K562 (cell line): ENCODE data around the gene MACROD2. TPM values are rescaled to one million over a fixed set of nuclear protein-coding genes. Genes with fewer than 3 reads are reported as not detected.

ENCODE experiments used
- ATAC-seq: fragments of 200-7000 bp; cut with Tn5 transposase; 3 replicates; pipeline ENCODE4 v1.9.1; 2020; ENCODE audit warnings: moderate library complexity
- BruUV-seq: library from RNA; stranded (reverse); fragments of 400-500 nt; replicated peaks from 2 replicates; lab custom pipeline; 2021; lab: Mats Ljungman, UMichigan
- CTCF ChIA-PET: fragments of 300-600 bp; formaldehyde crosslinking; extraction: SDS; loops from one replicate; lab custom pipeline; 2021; ENCODE audit warnings: low intra/inter-chr PET ratio; lab: Yijun Ruan, JAX
- POLR2A ChIA-PET: fragments of 300-600, 350-650 bp; sonication (Branson Sonifier 250); formaldehyde crosslinking; extraction: SDS; loops from one replicate; lab custom pipeline; 2021; ENCODE audit warnings: antibody characterized with exemption, inconsistent platforms; lab: Yijun Ruan, JAX
- DNase-seq, 4 experiments: peaks; one replicate each; pipeline versions ENCODE4 v3.0.0 to v3.0.0-alpha.2; 2011 to 2018; ENCODE audit warnings: low spot score in 3 of 4, mixed read lengths in 3 of 4; ENCODE audit errors: extremely low read depth in 1 of 4
- FAIRE-seq: peaks from 2 replicates; lab custom pipeline; 2011; peaks lifted over from hg19 to GRCh38; lab: Jason Lieb, UNC
- H2AFZ ChIP-seq: 2 replicates; pipeline ENCODE4 v1.6.0; 2011; ENCODE audit warnings: low read depth, low read length, control low read depth, inconsistent platforms
- H3K27ac ChIP-seq: fragments of 200-600 bp; 3 replicates; pipeline ENCODE4 v1.8.0; 2011; ENCODE audit warnings: low read depth, mild to moderate bottlenecking, control low read depth, inconsistent platforms, low read length, moderate library complexity, mixed read lengths; ENCODE audit errors: extremely low read depth
- H3K27me3 ChIP-seq, 2 experiments: fragments of 300-600 bp in 1 of 2; 2 replicates in 1 of 2; 3 replicates in 1 of 2; pipeline versions ENCODE4 v1.6.0 to v1.8.0; 2011; ENCODE audit warnings: inconsistent platforms in 2 of 2, low read length in 2 of 2, mild to moderate bottlenecking in 1 of 2, mixed read lengths in 1 of 2, moderate library complexity in 1 of 2; ENCODE audit not compliant: control insufficient read depth in 2 of 2, insufficient read depth in 2 of 2
- H3K36me3 ChIP-seq: fragments of 300-600 bp; 3 replicates; pipeline ENCODE4 v1.8.0; 2011; ENCODE audit warnings: mild to moderate bottlenecking, low read length, inconsistent platforms; ENCODE audit not compliant: control insufficient read depth, insufficient read depth
- H3K4me1 ChIP-seq, 2 experiments: fragments of 200-600 bp in 1 of 2; replicated peaks in 1 of 2; 2 replicates in 1 of 2; 3 replicates in 1 of 2; pipeline versions ENCODE4 v1.5.1 to v1.8.0; 2011; ENCODE audit warnings: inconsistent platforms in 2 of 2, low read length in 2 of 2, mild to moderate bottlenecking in 1 of 2, mixed read lengths in 1 of 2, moderate library complexity in 1 of 2; ENCODE audit not compliant: control insufficient read depth in 2 of 2, insufficient read depth in 2 of 2
- H3K4me2 ChIP-seq: 2 replicates; pipeline ENCODE4 v1.6.1; 2011; ENCODE audit warnings: low read length, control low read depth, inconsistent platforms, mixed read lengths; ENCODE audit not compliant: insufficient read depth
- H3K4me3 ChIP-seq: fragments of 200-600 bp; sonication (generic), shearing (Covaris generic); 2 replicates; pipeline ENCODE4 v1.5.1; 2016; ENCODE audit warnings: control low read depth, inconsistent platforms
- H3K79me2 ChIP-seq: fragments of 200-600 bp; 3 replicates; pipeline ENCODE4 v1.8.0; 2011; ENCODE audit warnings: low read length, inconsistent platforms; ENCODE audit not compliant: control insufficient read depth, insufficient read depth
- H3K9ac ChIP-seq, 2 experiments: 2 replicates each; pipeline versions ENCODE4 v1.6.0 to v1.6.1; 2011; ENCODE audit warnings: low read depth in 2 of 2, low read length in 2 of 2, control low read depth in 1 of 2, inconsistent platforms in 1 of 2, mild to moderate bottlenecking in 1 of 2, mixed read lengths in 1 of 2; ENCODE audit not compliant: insufficient read depth in 1 of 2
- H3K9me1 ChIP-seq: one replicate; pipeline ENCODE4 v1.6.0; 2011; ENCODE audit warnings: inconsistent platforms, mild to moderate bottlenecking, low read length, moderate library complexity; ENCODE audit not compliant: control insufficient read depth, insufficient read depth
- H3K9me3 ChIP-seq: replicated peaks from 2 replicates; pipeline ENCODE4 v1.5.1; 2011; ENCODE audit warnings: low read depth, low read length, inconsistent platforms; ENCODE audit not compliant: control insufficient read depth, insufficient read depth
- H4K20me1 ChIP-seq: replicated peaks from 2 replicates; pipeline ENCODE4 v1.6.1; 2011; ENCODE audit warnings: low read length, inconsistent platforms, mixed read lengths; ENCODE audit not compliant: control insufficient read depth, insufficient read depth
- FOXA1 ChIP-seq: fragments of 450-650 bp; IDR thresholded peaks from 2 replicates; pipeline ENCODE4 v1.6.1; 2016; ENCODE audit warnings: mild to moderate bottlenecking, borderline replicate concordance
- MIER1 ChIP-seq: fragments of 450-650 bp; IDR thresholded peaks from 2 replicates; pipeline ENCODE4 v1.6.1; 2016; ENCODE audit warnings: antibody characterized with exemption, mild to moderate bottlenecking, low read depth
- RBM14 ChIP-seq: fragments of 200-400 bp; formaldehyde crosslinking; IDR thresholded peaks from 2 replicates; pipeline ENCODE4 v1.6.1; 2018; ENCODE audit warnings: low read depth, mild to moderate bottlenecking, low read length, moderate library complexity, borderline replicate concordance; ENCODE audit not compliant: insufficient read depth
- USF2 ChIP-seq: sonication (generic); formaldehyde crosslinking; IDR thresholded peaks from 2 replicates; pipeline ENCODE4 v1.5.0; 2020; ENCODE audit warnings: missing genetic modification reagents
- ZNF408 ChIP-seq: fragments of 250-450 bp; sonication (Bioruptor Pico); IDR thresholded peaks from 2 replicates; pipeline ENCODE4 v1.4.0; 2020; ENCODE audit warnings: low read depth, mild to moderate bottlenecking, moderate library complexity
- WGBS: fragments of 100-300 bp; shearing (Covaris generic); methylation state at CpG from one replicate; pipeline ENCODE4 v1.1.6; 2016; ENCODE audit warnings: low coverage, mixed read lengths; ENCODE audit not compliant: insufficient coverage; ENCODE audit errors: missing lambda C conversion rate; 5-methylcytosine and 5-hydroxymethylcytosine counted together
- in situ Hi-C: fragments of 300-500 bp; cut with MboI; formaldehyde crosslinking; loops from 4 replicates; pipeline ENCODE4 v1.15.0; 2018; ENCODE audit warnings: inconsistent platforms, mixed read lengths
- intact Hi-C: fragments of 100-400 bp; cut with micrococcal nuclease; formaldehyde crosslinking; loops from 2 replicates; pipeline ENCODE4 v1.14.2; 2022
- polyA plus RNA-seq, 8 experiments: library from polyadenylated mRNA; depleted of rRNA in 4 of 8; stranded (reverse) in 5 of 8; unstranded in 3 of 8; fragments of >200 nt; fragmentation: Nextera tagmentation in 2 of 8; fragmentation: Illumina TruSeq in 1 of 8; extraction: Ambion mirVana in 2 of 8; extraction: Trizol in 1 of 8; gene quantifications; 2 replicates each; pipeline versions ENCODE4 v1.2.1 to v1.2.3, GENCODE V29; 2011 to 2014; ENCODE audit warnings: inconsistent platforms in 1 of 8, missing spikeins in 1 of 8
- total RNA-seq, 7 experiments: library from RNA; depleted of rRNA in 6 of 7; stranded (reverse); fragments of >200 nt in 6 of 7; fragmentation: Illumina TruSeq in 2 of 7; extraction: Trizol in 2 of 7; gene quantifications; 2 replicates each; pipeline versions ENCODE4 v1.2.1 to v1.2.3, GENCODE V29; 2011 to 2021; ENCODE audit warnings: low replicate concordance in 1 of 7

The MACROD2 gene
- total and polyA plus RNA-seq, 9 of the 15 experiments (the other 6 are each of a cell fraction or from before 2014, with no cell fraction given): not detected

- no peaks in the 10 kb centered on the region for H3K9me1 ChIP-seq
- no peak for TF ChIP-seq ZNF408
- no peak for TF ChIP-seq MIER1
- no peak for TF ChIP-seq RBM14
- no peak for TF ChIP-seq FOXA1
- TF ChIP-seq, all 486 proteins: peak for 0
- ATAC-seq: no peak
- Histone ChIP-seq H3K4me3 (no peak overlapping the region), H3K9me3 (no peaks in the 10 kb centered on the region), H3K36me3 (no peaks in the 10 kb centered on the region), H2AFZ (no peak overlapping the region), H3K4me2 (no peak overlapping the region), H3K4me1 (no peaks in the 10 kb centered on the region), H3K9ac (no peak overlapping the region), H4K20me1 (no peaks in the 10 kb centered on the region), H3K79me2 (no peaks in the 10 kb centered on the region), H3K27ac (no peak overlapping the region), H3K27me3 (no peaks in the 10 kb centered on the region)
- CTCF ChIA-PET: no interaction called here
- no peak for FAIRE-seq
- no TSS peak for BruUV-seq
- 0% methylated on average over 2 of the region's 2 CpGs for WGBS
- DNase-seq: no peak
- POLR2A ChIA-PET: no interaction called here
- in situ Hi-C loops (no loop called here), intact Hi-C loops (no loop called here)
Observed at GRCh38 chr20:14193885-14194284, 198.6 kb downstream of the MACROD2 start.

- WGBS: 0% methylated on average over 1 of the region's 1 CpG
- Histone ChIP-seq H3K4me3 (no peak overlapping the region), H3K27ac (no peak overlapping the region), H2AFZ (no peak overlapping the region), H3K9me3 (no peaks in the 10 kb centered on the region), H3K27me3 (no peaks in the 10 kb centered on the region), H3K4me2 (no peak overlapping the region), H3K9me1 (no peaks in the 10 kb centered on the region), H4K20me1 (no peaks in the 10 kb centered on the region), H3K4me1 (no peaks in the 10 kb centered on the region), H3K79me2 (no peaks in the 10 kb centered on the region), H3K36me3 (no peaks in the 10 kb centered on the region), H3K9ac (no peak overlapping the region)
- no peak for ATAC-seq
- CTCF ChIA-PET: no interaction called here
- no peak for FAIRE-seq
- no peak for DNase-seq
- no peak for TF ChIP-seq USF2 (CRISPR knock-in tag)
- POLR2A ChIA-PET: no interaction called here
- no TSS peak for BruUV-seq
- in situ Hi-C loops: no loop called here
- intact Hi-C loops: no loop called here
Observed at GRCh38 chr20:14197097-14197496, 201.8 kb downstream of the MACROD2 start.
